ENCODE data around the gene MT1B. TPM values are rescaled to one million over a fixed set of nuclear protein-coding genes. Genes with fewer than 3 reads are reported as not detected.

Gene MT1B
- total and polyA plus RNA-seq, 2 of the 13 experiments (the other 11 are each of a cell fraction or from before 2014, with no cell fraction given): 0.89 TPM; not detected in 1

DNA sequence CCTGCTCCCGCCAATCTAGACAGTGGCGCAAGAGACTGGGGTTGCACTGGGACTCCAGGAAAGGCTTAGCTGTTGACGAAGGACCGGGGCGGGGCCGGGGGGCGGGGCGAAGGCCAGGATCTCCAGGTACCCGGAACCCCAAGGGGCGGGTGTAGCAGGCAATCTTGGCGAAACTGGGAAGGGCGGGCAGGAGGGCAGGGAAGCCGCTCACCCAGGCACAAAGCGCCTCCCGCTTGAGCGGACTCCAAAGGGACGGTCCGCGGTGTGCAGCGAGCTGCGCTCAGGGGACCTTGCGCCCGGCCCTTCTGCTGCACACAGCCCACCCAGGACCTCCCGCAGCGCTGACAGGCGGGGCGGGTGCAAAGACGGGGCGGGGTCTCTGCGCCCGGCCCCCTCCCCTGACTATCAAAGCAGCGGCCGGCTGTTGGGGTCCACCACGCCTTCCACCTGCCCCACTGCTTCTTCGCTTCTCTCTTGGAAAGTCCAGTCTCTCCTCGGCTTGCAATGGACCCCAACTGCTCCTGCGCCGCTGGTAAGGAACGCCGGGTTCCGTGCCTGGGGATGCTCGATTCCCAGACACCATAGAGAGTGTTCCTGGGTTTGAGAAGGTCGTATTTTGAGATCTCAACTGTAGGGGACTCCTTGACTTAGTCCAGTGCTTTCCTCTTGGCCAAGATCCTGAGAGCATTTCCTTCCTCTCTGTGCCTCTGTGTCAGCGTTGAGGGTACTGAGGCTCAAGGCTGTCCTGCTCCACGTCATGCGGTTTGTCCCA, 6.1 kb downstream of the MT1B start, which contains the start of gene MT1F:
TSS of gene MT1F (plus strand) at position 405 of the 772 bp plus-strand sequence. CDS start at position 505, 100 bp downstream.
- Histone ChIP-seq H3K27me3 (ENCODE audit: control insufficient read depth in 1 of 2, insufficient read depth in 2 of 2, low read length in 2 of 2) (peaks cover under 1 to 4% of the 10 kb centered on the region in 2 experiments; a peak in 2 of 5 replicates), H4K20me1 (ENCODE audit: insufficient read depth, low read length) (no peaks in the 10 kb centered on the region), H3K36me3 (replicated peaks in 1 of 2; ENCODE audit: control insufficient read depth in 1 of 2, insufficient read depth in 2 of 2, low read length in 2 of 2) (no peaks in the 10 kb centered on the region), H3K4me1 (ENCODE audit: insufficient read depth, low read length) (peaks cover 20% of the 10 kb centered on the region), H3K27ac (ENCODE audit: extremely low read length, insufficient read depth, low read length) (no peak within 1 kb of the TSS), H3K79me2 (ENCODE audit: insufficient read depth, low read length) (no peaks in the 10 kb centered on the region), H3K9me3 (ENCODE audit: low read length) (no peaks in the 10 kb centered on the region), H3K4me3 (replicated peaks in 1 of 3; ENCODE audit: insufficient read depth in 1 of 3, low read depth in 2 of 3, low read length in 3 of 3) (peak within 1 kb of the TSS; percentile 77 to 82 (median 78)), H2AFZ (ENCODE audit: low read length) (peak within 1 kb of the TSS; percentile 20), H3K4me2 (ENCODE audit: low read depth, low read length) (peak within 1 kb of the TSS; percentile 98), H3K9ac (ENCODE audit: insufficient read depth, low read depth, low read length) (peak within 1 kb of the TSS; percentile 30)
- no peak for FAIRE-seq
- 0% methylated on average over 36 of the region's 46 CpGs for WGBS (ENCODE audit: low lambda C conversion rate)
- intact Hi-C loops (cut with micrococcal nuclease; ENCODE audit: unreplicated experiment) (loop anchor here (5.0 to 10.0 kb wide), 2 partner anchors 45 to 53 kb away; partner anchors contain the start of gene MT2A), in situ Hi-C loops (cut with HindIII; ENCODE audit: extremely low pct_ligation_motif_present, low pct_unique_long_range_greater_than_20kb) (no loop called here)
- ATAC-seq: peak; percentile 92
- no TSS peak for BruUV-seq (replicated peaks)
- ChIA-PET POLR2A (interaction anchor here (0.6 to 1.2 kb wide), 8 partner anchors 10 to 51 kb away, joined by 3 to 5 read pairs (median 4); partner anchors contain the start of genes MT1E, MT1G, MT1X and MT2A), CTCF (ENCODE audit: low intra/inter-chr PET ratio, low total read pairs) (no interaction called here)
- peak; percentile 85 for DNase-seq (ENCODE audit: low spot score)
- TF ChIP-seq, protein P1, sequence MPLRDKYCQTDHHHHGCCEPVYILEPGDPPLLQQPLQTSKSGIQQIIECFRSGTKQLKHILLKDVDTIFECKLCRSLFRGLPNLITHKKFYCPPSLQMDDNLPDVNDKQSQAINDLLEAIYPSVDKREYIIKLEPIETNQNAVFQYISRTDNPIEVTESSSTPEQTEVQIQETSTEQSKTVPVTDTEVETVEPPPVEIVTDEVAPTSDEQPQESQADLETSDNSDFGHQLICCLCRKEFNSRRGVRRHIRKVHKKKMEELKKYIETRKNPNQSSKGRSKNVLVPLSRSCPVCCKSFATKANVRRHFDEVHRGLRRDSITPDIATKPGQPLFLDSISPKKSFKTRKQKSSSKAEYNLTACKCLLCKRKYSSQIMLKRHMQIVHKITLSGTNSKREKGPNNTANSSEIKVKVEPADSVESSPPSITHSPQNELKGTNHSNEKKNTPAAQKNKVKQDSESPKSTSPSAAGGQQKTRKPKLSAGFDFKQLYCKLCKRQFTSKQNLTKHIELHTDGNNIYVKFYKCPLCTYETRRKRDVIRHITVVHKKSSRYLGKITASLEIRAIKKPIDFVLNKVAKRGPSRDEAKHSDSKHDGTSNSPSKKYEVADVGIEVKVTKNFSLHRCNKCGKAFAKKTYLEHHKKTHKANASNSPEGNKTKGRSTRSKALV (CRISPR knock-in tag; IDR thresholded peaks at IDR 0.05): peak; percentile 97
- TF ChIP-seq RORA (CRISPR knock-in tag; IDR thresholded peaks at IDR 0.05) (no peak), ZSCAN29 (CRISPR knock-in tag; conservative IDR thresholded peaks at IDR 0.05) (no peak), CREB1 (IDR thresholded peaks at IDR 0.05) (no peak), CREB1 (CRISPR knock-in tag; IDR thresholded peaks at IDR 0.05) (peak; percentile 60; the same call in 1 of the 2 replicates), NR3C1 (CRISPR knock-in tag; IDR thresholded peaks at IDR 0.05) (no peak), HMGA1 (CRISPR knock-in tag; conservative IDR thresholded peaks at IDR 0.05) (no peak), POGZ (CRISPR knock-in tag; IDR thresholded peaks at IDR 0.05) (peak; percentile 74), ZNF383 (CRISPR knock-in tag; IDR thresholded peaks at IDR 0.05; ENCODE audit: borderline replicate concordance) (no peak), MTF1 (CRISPR knock-in tag; IDR thresholded peaks at IDR 0.05) (peak; percentile 99), SAFB2 (CRISPR knock-in tag; IDR thresholded peaks at IDR 0.05; ENCODE audit: borderline replicate concordance, low read depth) (no peak), SRF (IDR thresholded peaks at IDR 0.05; ENCODE audit: low read depth, low read length) (no peak), ZNF12 (CRISPR knock-in tag; IDR thresholded peaks at IDR 0.05) (no peak), CBFB (CRISPR knock-in tag; IDR thresholded peaks at IDR 0.05) (no peak), SALL1 (CRISPR knock-in tag; IDR thresholded peaks at IDR 0.05) (peak; percentile 36), MEF2D (CRISPR knock-in tag; IDR thresholded peaks at IDR 0.05) (0 out of 2 replicates have a peak, but pooled peaks have one; percentile 30), FOXO1 (CRISPR knock-in tag; IDR thresholded peaks at IDR 0.05) (no peak), JARID2 (CRISPR knock-in tag; IDR thresholded peaks at IDR 0.05; ENCODE audit: insufficient replicate concordance) (no peak), RBAK (CRISPR knock-in tag; IDR thresholded peaks at IDR 0.05) (no peak), ZNF772 (CRISPR knock-in tag; IDR thresholded peaks at IDR 0.05) (no peak)
- TF ChIP-seq, protein P2, sequence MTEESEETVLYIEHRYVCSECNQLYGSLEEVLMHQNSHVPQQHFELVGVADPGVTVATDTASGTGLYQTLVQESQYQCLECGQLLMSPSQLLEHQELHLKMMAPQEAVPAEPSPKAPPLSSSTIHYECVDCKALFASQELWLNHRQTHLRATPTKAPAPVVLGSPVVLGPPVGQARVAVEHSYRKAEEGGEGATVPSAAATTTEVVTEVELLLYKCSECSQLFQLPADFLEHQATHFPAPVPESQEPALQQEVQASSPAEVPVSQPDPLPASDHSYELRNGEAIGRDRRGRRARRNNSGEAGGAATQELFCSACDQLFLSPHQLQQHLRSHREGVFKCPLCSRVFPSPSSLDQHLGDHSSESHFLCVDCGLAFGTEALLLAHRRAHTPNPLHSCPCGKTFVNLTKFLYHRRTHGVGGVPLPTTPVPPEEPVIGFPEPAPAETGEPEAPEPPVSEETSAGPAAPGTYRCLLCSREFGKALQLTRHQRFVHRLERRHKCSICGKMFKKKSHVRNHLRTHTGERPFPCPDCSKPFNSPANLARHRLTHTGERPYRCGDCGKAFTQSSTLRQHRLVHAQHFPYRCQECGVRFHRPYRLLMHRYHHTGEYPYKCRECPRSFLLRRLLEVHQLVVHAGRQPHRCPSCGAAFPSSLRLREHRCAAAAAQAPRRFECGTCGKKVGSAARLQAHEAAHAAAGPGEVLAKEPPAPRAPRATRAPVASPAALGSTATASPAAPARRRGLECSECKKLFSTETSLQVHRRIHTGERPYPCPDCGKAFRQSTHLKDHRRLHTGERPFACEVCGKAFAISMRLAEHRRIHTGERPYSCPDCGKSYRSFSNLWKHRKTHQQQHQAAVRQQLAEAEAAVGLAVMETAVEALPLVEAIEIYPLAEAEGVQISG (CRISPR knock-in tag; IDR thresholded peaks at IDR 0.05): peak; percentile 68
- TF ChIP-seq, protein P3, sequence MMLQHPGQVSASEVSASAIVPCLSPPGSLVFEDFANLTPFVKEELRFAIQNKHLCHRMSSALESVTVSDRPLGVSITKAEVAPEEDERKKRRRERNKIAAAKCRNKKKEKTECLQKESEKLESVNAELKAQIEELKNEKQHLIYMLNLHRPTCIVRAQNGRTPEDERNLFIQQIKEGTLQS (CRISPR knock-in tag; IDR thresholded peaks at IDR 0.05): no peak
